Fibroblast of lung (primary cell): Measurements from ENCODE around the gene ACADVL. TPM values are rescaled to one million over a fixed set of nuclear protein-coding genes. Genes with fewer than 3 reads are reported as not detected.

Experiments
- DNase-seq, 2 donors: peaks; one replicate each; pipeline versions ENCODE4 v3.0.0 to v3.0.0-alpha.2; 2010; ENCODE audit warnings: low read depth in 2 of 2
- H2AFZ ChIP-seq: 2 replicates; pipeline ENCODE4 v1.5.1; 2012; ENCODE audit warnings: low read length, control low read depth, inconsistent platforms
- H3K27ac ChIP-seq: 2 replicates; pipeline ENCODE4 v1.5.1; 2011; ENCODE audit warnings: low read length, control low read depth; ENCODE audit not compliant: insufficient read depth
- H3K27me3 ChIP-seq: 2 replicates; pipeline ENCODE4 v1.5.1; 2011; ENCODE audit warnings: mild to moderate bottlenecking, low read length; ENCODE audit not compliant: control insufficient read depth, insufficient read depth
- H3K36me3 ChIP-seq: 2 replicates; pipeline ENCODE4 v1.5.1; 2011; ENCODE audit warnings: low read length; ENCODE audit not compliant: control insufficient read depth, insufficient read depth
- H3K4me1 ChIP-seq: 2 replicates; pipeline ENCODE4 v1.5.1; 2011; ENCODE audit warnings: low read length; ENCODE audit not compliant: control insufficient read depth, insufficient read depth; ENCODE audit errors: extremely low read depth
- H3K4me2 ChIP-seq: 2 replicates; pipeline ENCODE4 v1.5.1; 2011; ENCODE audit warnings: low read length, control low read depth; ENCODE audit not compliant: insufficient read depth; ENCODE audit errors: extremely low read depth
- H3K4me3 ChIP-seq, 4 experiments: fragments of 200-600 bp in 1 of 4; sonication (generic) in 1 of 4; replicated peaks in 1 of 4; 2 replicates each; pipeline ENCODE4 v1.5.1; 2011 to 2016; ENCODE audit warnings: low read length in 4 of 4, low read depth in 3 of 4, mild to moderate bottlenecking in 3 of 4, control low read depth in 2 of 4, inconsistent platforms in 1 of 4, mixed read lengths in 1 of 4; ENCODE audit not compliant: insufficient read depth in 1 of 4; ENCODE audit errors: control extremely low read depth in 1 of 4
- H3K79me2 ChIP-seq: 2 replicates; pipeline ENCODE4 v1.5.1; 2012; ENCODE audit warnings: mild to moderate bottlenecking, low read length, inconsistent platforms; ENCODE audit not compliant: control insufficient read depth, insufficient read depth
- H3K9ac ChIP-seq: 2 replicates; pipeline ENCODE4 v1.5.1; 2011; ENCODE audit warnings: mild to moderate bottlenecking, low read length, control low read depth; ENCODE audit not compliant: insufficient read depth
- H3K9me3 ChIP-seq: 2 replicates; pipeline ENCODE4 v1.5.1; 2012; ENCODE audit warnings: low read depth, low read length; ENCODE audit not compliant: control insufficient read depth, insufficient read depth
- H4K20me1 ChIP-seq: 2 replicates; pipeline ENCODE4 v1.5.1; 2011; ENCODE audit warnings: low read length; ENCODE audit not compliant: control insufficient read depth, insufficient read depth; ENCODE audit errors: extremely low read depth
- EZH2 ChIP-seq: IDR thresholded peaks from 2 replicates; pipeline ENCODE4 v1.5.1; 2012; ENCODE audit warnings: low read length, control low read depth, mild to moderate bottlenecking; ENCODE audit errors: missing control alignments
- polyA plus RNA-seq, 2 donors: library from polyadenylated mRNA; depleted of rRNA in 1 of 2; stranded (reverse) in 1 of 2; unstranded in 1 of 2; fragments of >200 nt; gene quantifications; 2 replicates each; pipeline ENCODE4 v1.2.1, GENCODE V29; 2011 to 2012; ENCODE audit warnings: missing spikeins in 1 of 2
- total RNA-seq: library from RNA; depleted of rRNA; stranded (reverse); fragments of >200 nt; gene quantifications from 2 replicates; pipeline ENCODE4 v1.2.1, GENCODE V29; 2014
- TF ChIP-seq, protein P1 (sequence below), 2 donors: IDR thresholded peaks in 1 of 2; conservative IDR thresholded peaks in 1 of 2; 1 replicate in 1 of 2; 2 replicates in 1 of 2; pipeline ENCODE4 v1.5.1; 2011 to 2012; ENCODE audit warnings: low read length in 2 of 2, control low read depth in 1 of 2, inconsistent platforms in 1 of 2, low read depth in 1 of 2, mild to moderate bottlenecking in 1 of 2

Gene ACADVL
- total and polyA plus RNA-seq, 2 donors (not counting 1 experiment from before 2014, with no cell fraction given) = 129 to 313 TPM

DNA sequence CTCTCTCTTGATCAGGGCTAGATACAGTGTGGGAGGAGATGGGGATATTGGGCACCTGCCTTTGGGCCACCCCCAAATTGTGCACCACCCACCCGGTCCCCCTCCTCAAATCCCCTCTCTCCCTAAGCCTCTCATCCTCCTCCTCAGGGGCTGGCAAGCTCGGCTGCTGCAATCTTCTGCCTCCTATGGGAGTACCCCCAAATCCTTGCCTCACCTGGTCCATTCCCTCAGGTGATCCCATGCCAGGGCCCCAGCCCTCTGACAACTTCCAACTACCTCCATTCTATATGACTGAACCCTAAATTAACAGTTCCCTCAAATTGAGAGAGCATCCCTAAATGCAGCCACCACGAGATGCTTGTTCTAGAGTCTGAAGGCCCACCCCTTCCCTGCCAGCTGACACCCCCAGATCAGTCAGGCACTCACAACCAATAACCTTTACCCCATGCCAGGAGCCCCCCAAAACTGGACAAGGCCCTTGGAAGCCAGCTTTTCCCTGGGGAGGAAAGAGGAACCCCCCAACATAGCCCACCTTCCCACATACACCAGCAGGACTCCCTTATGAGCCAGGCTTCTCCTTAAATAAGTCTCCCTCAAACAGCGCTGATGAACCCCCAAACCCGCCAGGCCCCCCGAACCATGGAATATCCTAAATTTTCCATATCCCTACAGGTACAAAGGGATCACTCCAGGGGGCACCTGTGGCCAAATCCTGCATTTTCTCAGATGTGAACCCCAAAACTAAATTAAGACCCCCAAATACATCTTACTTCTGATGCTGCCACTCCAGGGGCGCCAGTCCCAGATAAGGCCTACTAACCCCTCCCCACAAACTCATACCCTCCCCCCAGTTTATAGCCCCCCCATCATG, 3.3 kb upstream of the ACADVL start:
- no peak for TF ChIP-seq EZH2
- TF ChIP-seq, protein P1, sequence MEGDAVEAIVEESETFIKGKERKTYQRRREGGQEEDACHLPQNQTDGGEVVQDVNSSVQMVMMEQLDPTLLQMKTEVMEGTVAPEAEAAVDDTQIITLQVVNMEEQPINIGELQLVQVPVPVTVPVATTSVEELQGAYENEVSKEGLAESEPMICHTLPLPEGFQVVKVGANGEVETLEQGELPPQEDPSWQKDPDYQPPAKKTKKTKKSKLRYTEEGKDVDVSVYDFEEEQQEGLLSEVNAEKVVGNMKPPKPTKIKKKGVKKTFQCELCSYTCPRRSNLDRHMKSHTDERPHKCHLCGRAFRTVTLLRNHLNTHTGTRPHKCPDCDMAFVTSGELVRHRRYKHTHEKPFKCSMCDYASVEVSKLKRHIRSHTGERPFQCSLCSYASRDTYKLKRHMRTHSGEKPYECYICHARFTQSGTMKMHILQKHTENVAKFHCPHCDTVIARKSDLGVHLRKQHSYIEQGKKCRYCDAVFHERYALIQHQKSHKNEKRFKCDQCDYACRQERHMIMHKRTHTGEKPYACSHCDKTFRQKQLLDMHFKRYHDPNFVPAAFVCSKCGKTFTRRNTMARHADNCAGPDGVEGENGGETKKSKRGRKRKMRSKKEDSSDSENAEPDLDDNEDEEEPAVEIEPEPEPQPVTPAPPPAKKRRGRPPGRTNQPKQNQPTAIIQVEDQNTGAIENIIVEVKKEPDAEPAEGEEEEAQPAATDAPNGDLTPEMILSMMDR (conservative IDR thresholded peaks at IDR 0.05 in 1 of 2, IDR thresholded peaks at IDR 0.05 in 1 of 2; ENCODE audit: low read depth in 1 of 2, low read length in 2 of 2) = no peak
- no peak for DNase-seq
- Histone ChIP-seq H3K4me2 (peak overlapping the region; percentile 92), H4K20me1 (no peaks in the 10 kb centered on the region), H3K27ac (peak overlapping the region; percentile 22), H3K9ac (peak overlapping the region; percentile 63), H3K9me3 (no peaks in the 10 kb centered on the region), H2AFZ (no peak overlapping the region), H3K36me3 (peaks cover 6% of the 10 kb centered on the region), H3K4me3 (peak overlapping the region; percentile 54 to 78 (median 66)), H3K79me2 (peaks cover 40% of the 10 kb centered on the region), H3K27me3 (no peaks in the 10 kb centered on the region), H3K4me1 (peaks cover 17% of the 10 kb centered on the region)

DNA sequence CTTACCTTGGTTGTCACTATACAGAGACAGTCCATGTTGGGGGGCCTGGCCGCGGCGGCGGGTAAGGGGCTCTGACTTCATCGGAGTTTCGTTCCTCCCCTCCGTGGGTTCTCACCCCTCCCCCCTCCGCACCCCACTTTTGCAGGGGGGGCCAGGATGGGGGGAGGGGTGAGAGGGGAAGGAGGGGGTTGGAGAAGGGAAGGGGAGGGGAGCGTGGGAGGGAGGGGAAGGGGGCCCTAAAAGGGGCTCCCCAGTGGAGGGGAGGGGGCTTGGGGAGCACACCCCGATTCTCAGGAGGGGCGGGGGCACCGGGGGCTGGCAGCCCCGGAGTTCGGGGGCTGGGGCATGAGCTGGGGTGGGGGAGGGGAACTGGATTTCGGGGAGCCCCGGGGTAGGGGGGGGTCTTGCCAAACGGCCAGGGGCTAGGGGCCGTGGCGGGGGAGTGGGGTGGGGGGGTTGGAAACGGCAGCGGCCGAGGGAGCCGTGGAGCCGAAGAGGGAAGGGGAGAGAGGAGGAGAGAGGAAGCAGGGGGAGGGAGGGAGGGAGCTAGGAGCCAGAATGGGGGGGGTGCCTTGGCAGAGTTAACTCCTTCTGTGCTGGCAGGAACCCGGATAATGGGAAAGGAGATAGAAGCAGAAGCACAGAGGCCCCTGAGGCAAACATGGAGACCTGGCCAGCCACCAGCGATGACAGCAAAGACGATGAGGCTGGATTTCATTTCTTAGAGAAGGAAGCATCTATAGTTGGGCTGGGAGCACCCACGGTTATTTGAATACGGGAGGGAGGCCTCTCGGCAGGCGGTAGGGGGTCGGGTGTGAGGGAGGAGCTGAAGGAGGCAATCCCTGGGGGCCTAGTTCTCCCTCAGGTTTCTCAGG, 2.4 kb upstream of the ACADVL start:
- no peaks in the 10 kb centered on the region for H3K27me3 ChIP-seq
- DNase-seq = peak; percentile 76 to 80
- peak overlapping the region; percentile 54 to 78 (median 66) for H3K4me3 ChIP-seq
- H3K27ac ChIP-seq = peak overlapping the region; percentile 49
- TF ChIP-seq, protein P1 (conservative IDR thresholded peaks at IDR 0.05 in 1 of 2, IDR thresholded peaks at IDR 0.05 in 1 of 2; ENCODE audit: low read depth in 1 of 2, low read length in 2 of 2) = no peak
- TF ChIP-seq EZH2 = no peak
- H4K20me1 ChIP-seq = no peaks in the 10 kb centered on the region
- peaks cover 36% of the 10 kb centered on the region for H3K79me2 ChIP-seq
- H3K36me3 ChIP-seq = peaks cover 8% of the 10 kb centered on the region
- H3K4me1 ChIP-seq = peaks cover 17% of the 10 kb centered on the region
- peak overlapping the region; percentile 54 for H2AFZ ChIP-seq
- H3K9ac ChIP-seq = peak overlapping the region; percentile 63
- H3K9me3 ChIP-seq = no peaks in the 10 kb centered on the region
- H3K4me2 ChIP-seq = peak overlapping the region; percentile 92

DNA sequence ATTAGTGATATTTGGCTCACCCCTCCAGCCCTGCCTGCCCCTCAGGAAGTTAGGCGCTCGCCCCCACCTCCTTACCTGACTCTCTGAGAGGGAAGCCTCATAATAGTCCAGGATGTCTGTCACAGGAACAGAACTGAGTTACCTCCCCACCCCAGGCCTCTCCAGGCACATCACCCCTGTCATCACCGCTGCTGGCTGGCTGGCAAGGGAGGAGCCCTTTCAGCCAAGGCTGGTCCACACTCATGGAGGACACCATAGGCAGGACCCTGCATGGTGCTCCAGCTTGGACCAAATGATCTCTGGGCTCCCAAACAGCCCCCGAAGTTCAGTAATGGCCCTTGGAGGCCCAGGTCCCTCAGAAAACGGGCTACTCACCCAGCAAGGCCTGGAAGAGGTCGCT, 1.6 kb upstream of the ACADVL start:
- Histone ChIP-seq H3K79me2 (peaks cover 37% of the 10 kb centered on the region), H3K36me3 (peaks cover 14% of the 10 kb centered on the region), H2AFZ (no peak overlapping the region), H3K4me1 (peaks cover 17% of the 10 kb centered on the region), H3K4me3 (peak overlapping the region in 2 of 4 experiments; percentile 52 to 74), H4K20me1 (no peaks in the 10 kb centered on the region), H3K4me2 (peak overlapping the region; percentile 78), H3K9ac (no peak overlapping the region), H3K27me3 (no peaks in the 10 kb centered on the region), H3K27ac (peak overlapping the region; percentile 49), H3K9me3 (no peaks in the 10 kb centered on the region)
- TF ChIP-seq, protein P1 (conservative IDR thresholded peaks at IDR 0.05 in 1 of 2, IDR thresholded peaks at IDR 0.05 in 1 of 2; ENCODE audit: low read depth in 1 of 2, low read length in 2 of 2) = no peak
- TF ChIP-seq EZH2 = no peak
- DNase-seq = no peak
